ENCODE measurements around the gene SLC5A5.

- TF ChIP-seq CTCF (IDR thresholded peaks at IDR 0.05) (no peak), POLR2A (IDR thresholded peaks at IDR 0.05) (no peak)
These were observed 27.7 kb upstream of the SLC5A5 start for GRCh38 chr19:17843908-17844490.
